AG04450 (cell line): ENCODE data around the gene C1D. TPM values are rescaled to one million over a fixed set of nuclear protein-coding genes. Genes with fewer than 3 reads are reported as not detected.
"Not testable (repeated sequence)": the region's sequence is repeated elsewhere in the genome, so short reads cannot be mapped to it uniquely, and the experiment has no call there.

Experiments used
- CTCF ChIA-PET: fragments of 300-600, 350-600 bp; formaldehyde crosslinking; extraction: SDS; loops from one replicate; lab custom pipeline; 2022; ENCODE audit warnings: antibody characterized with exemption, inconsistent platforms; lab: Charles Lee
- POLR2A ChIA-PET: fragments of 350-600 bp; formaldehyde crosslinking; extraction: SDS; loops from one replicate; lab custom pipeline; 2021; ENCODE audit warnings: antibody characterized with exemption, inconsistent platforms; lab: Yijun Ruan, JAX
- DNase-seq: peaks from one replicate; pipeline ENCODE4 v3.0.0-alpha.2; 2011; ENCODE audit warnings: low read depth, low spot score
- H3K27ac ChIP-seq: one replicate; pipeline ENCODE4 v1.5.1; 2012; ENCODE audit warnings: low read depth, low read length, control low read depth
- H3K27me3 ChIP-seq: one replicate; pipeline ENCODE4 v1.6.0; 2012; ENCODE audit warnings: low read length; ENCODE audit not compliant: control insufficient read depth, insufficient read depth
- H3K4me3 ChIP-seq: 2 replicates; pipeline ENCODE4 v1.5.1; 2011; ENCODE audit warnings: mild to moderate bottlenecking, low read depth, low read length, control low read depth
- H3K9me3 ChIP-seq: 2 replicates; pipeline ENCODE4 v1.5.1; 2012; ENCODE audit warnings: low read length; ENCODE audit not compliant: control insufficient read depth, insufficient read depth
- polyA plus RNA-seq: library from polyadenylated mRNA; depleted of rRNA; stranded (reverse); fragments of >200 nt; gene quantifications from 2 replicates; pipeline ENCODE4 v1.2.3, GENCODE V29; 2011
- TF ChIP-seq, protein P1 (sequence below): IDR thresholded peaks from 2 replicates; pipeline ENCODE4 v1.5.1; 2011; ENCODE audit warnings: low read depth, low read length, control low read depth, inconsistent platforms

The C1D gene
- polyA plus RNA-seq, 1 experiment: 45.7 TPM

DNA sequence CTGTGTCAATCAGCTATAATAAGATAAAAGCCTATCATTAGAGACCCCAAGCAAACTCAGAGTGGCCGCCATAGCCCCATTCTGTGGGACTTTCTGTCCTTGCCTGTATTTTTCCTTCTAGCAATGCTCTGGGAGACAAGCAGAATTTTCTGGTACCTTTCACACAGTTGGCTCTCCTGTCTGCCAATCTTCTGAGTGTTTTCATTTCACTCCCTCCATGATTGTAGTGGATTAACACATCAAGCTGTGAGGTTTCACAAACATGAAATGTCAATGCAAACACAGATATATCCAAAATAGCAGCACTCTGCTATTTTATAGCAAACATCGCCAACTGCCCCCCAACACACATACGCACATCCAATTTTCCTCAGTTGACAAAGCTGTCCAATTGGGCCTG lies 64.9 kb downstream of the C1D start:
- H3K4me3 ChIP-seq: no peak overlapping the region
- POLR2A ChIA-PET: no interaction called here
- no peak for DNase-seq
- TF ChIP-seq, protein P1, sequence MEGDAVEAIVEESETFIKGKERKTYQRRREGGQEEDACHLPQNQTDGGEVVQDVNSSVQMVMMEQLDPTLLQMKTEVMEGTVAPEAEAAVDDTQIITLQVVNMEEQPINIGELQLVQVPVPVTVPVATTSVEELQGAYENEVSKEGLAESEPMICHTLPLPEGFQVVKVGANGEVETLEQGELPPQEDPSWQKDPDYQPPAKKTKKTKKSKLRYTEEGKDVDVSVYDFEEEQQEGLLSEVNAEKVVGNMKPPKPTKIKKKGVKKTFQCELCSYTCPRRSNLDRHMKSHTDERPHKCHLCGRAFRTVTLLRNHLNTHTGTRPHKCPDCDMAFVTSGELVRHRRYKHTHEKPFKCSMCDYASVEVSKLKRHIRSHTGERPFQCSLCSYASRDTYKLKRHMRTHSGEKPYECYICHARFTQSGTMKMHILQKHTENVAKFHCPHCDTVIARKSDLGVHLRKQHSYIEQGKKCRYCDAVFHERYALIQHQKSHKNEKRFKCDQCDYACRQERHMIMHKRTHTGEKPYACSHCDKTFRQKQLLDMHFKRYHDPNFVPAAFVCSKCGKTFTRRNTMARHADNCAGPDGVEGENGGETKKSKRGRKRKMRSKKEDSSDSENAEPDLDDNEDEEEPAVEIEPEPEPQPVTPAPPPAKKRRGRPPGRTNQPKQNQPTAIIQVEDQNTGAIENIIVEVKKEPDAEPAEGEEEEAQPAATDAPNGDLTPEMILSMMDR: no peak
- CTCF ChIA-PET: interaction anchor here (1.0 to 1.2 kb wide), 3 partner anchors 34 to 347 kb away, joined by 3 to 4 read pairs (median 3); no protein-coding TSS in a partner anchor
- H3K27me3 ChIP-seq: no peaks in the 10 kb centered on the region
- no peak overlapping the region for H3K27ac ChIP-seq
- H3K9me3 ChIP-seq: no peaks in the 10 kb centered on the region; the same call in 1 of the 2 replicates

DNA sequence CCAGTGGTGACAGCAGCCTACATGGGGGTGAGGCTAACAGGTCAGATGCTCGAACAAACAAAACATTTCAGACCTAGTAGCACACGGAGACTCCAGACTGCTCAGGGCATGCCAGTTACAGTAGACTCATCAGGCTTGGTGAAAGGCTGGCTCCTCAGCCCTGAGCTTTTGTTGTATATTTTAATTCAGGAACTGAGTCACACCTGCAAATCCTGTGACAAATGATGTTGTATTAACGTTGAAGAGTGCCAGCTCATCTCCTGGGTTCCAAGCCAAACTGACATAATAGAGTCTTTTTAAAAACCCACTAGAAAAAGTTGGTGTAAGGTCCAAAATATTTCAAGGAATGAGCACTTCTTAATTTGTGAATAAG lies 65.3 kb downstream of the C1D start:
- DNase-seq: peak; percentile 30
- CTCF ChIA-PET: interaction anchor here (1.0 to 1.2 kb wide), 3 partner anchors 34 to 347 kb away, joined by 3 to 4 read pairs (median 3); no protein-coding TSS in a partner anchor
- TF ChIP-seq, protein P1: no peak
- H3K4me3 ChIP-seq: no peak overlapping the region
- POLR2A ChIA-PET: no interaction called here
- peak overlapping the region; percentile 54 for H3K27ac ChIP-seq
- H3K9me3 ChIP-seq: no peaks in the 10 kb centered on the region; the same call in 1 of the 2 replicates
- H3K27me3 ChIP-seq: no peaks in the 10 kb centered on the region

DNA sequence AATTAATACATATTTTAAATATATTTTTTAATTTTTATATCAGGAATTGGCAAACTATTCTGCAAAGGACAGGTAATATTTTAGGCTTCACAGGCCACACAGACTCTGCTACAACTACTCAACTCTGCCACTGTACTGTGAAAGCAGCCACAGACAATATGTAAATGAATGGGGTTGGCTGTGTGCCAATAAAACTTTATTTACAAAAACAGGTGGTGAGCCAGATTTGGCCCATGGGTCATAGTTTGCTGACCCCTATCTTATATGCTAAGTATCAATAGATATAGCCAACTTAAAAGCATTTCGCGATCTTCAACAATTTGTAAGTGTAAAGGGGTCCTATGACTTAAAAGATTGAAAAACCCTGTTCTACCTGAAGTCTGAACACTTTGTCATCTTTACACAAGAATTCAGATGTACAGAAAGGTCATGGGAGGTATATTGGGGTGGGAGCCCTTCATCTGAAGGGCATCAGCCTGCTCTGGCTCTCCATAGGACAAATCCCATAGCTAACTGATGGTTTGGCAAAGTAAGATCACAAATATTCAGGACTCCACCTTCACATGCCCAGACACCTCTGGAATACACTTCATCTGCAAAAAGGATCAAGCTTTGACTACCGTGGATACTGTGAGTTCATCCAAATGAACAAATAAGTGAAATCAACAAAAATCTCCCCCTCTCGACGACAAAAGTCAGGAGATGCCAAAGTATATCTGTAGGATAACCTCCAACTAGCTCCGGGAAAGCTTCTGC lies 65.9 kb downstream of the C1D start:
- peak overlapping the region; percentile 54 for H3K27ac ChIP-seq
- TF ChIP-seq, protein P1: no peak
- CTCF ChIA-PET: interaction anchor here (1.0 to 1.2 kb wide), 3 partner anchors 35 to 346 kb away, joined by 3 to 4 read pairs (median 3); no protein-coding TSS in a partner anchor
- H3K9me3 ChIP-seq: no peaks in the 10 kb centered on the region; the same call in 1 of the 2 replicates
- DNase-seq: no peak
- no peak overlapping the region for H3K4me3 ChIP-seq
- H3K27me3 ChIP-seq: no peaks in the 10 kb centered on the region
- POLR2A ChIA-PET: no interaction called here

DNA sequence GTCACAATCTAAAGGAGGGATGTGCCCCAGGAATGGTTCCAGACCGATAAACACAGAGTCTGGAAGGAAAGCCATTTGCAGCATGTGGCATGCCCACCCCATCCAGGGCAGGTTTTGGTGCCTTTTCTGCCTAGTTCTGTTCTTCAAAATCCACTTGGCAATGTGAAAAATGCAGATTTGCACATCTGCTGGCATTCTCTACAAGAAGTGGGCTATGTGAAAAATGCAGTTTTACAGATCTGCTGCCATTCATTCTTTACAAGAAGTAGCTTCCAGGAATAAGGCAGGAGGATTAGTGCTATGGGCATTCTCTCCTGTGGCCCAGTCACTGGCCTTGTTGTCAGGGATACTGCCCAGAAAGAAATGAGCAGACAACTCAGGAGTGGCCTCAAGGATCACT lies 68.1 kb downstream of the C1D start:
- TF ChIP-seq, protein P1: no peak
- H3K27me3 ChIP-seq: no peaks in the 10 kb centered on the region
- H3K27ac ChIP-seq: no peak overlapping the region
- POLR2A ChIA-PET: no interaction called here
- CTCF ChIA-PET: no interaction called here
- no peak overlapping the region for H3K4me3 ChIP-seq
- no peak for DNase-seq
- H3K9me3 ChIP-seq: no peaks in the 10 kb centered on the region

DNA sequence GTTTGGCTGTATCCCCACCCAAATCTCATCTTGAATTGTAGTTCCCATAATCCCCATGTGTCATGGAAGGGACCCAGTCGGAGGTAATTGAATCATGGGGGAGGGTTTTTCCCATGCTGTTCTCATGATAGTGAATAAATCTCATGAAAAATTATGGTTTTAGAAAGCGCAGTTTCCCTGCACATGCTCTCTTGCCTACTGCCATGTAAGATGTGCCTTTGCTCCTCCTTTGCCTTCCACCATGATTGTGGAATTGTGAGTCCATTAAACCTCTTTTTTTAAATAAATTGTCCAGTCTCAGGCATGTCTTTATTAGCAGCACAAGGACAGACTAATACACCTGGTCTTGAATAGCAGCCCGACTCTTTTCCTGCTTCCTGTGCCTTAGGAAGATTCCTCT lies 68.7 kb downstream of the C1D start:
- H3K27me3 ChIP-seq, POLR2A ChIA-PET, H3K4me3 ChIP-seq, H3K9me3 ChIP-seq, H3K27ac ChIP-seq, DNase-seq, CTCF ChIA-PET: not testable (repeated sequence)
